GM23338 (cell line): Measurements from ENCODE around the gene GPR158.

Experiments used
- EZH2 ChIP-seq: fragments of 200-600 bp; sonication (generic); IDR thresholded peaks from one replicate; pipeline ENCODE4 v1.8.0; 2017; ENCODE audit warnings: antibody characterized with exemption, mild to moderate bottlenecking, low read depth; ENCODE audit not compliant: unreplicated experiment
- EZH2phosphoT487 ChIP-seq: fragments of 200-600 bp; sonication (generic); IDR thresholded peaks from one replicate; pipeline ENCODE4 v1.8.1; 2018; ENCODE audit warnings: antibody characterized with exemption; ENCODE audit not compliant: unreplicated experiment
- POLR2AphosphoS5 ChIP-seq: IDR thresholded peaks from 2 replicates; pipeline ENCODE4 v1.6.1; 2016; ENCODE audit warnings: antibody characterized with exemption, low read depth
- TF ChIP-seq, protein P1 (sequence below), 2 experiments: fragments of 200-600 bp in 1 of 2; sonication (generic) in 1 of 2; conservative IDR thresholded peaks; 2 replicates each; pipeline versions ENCODE4 v1.5.1 to v1.6.1; 2016 to 2017; ENCODE audit warnings: antibody characterized with exemption in 2 of 2, low read depth in 2 of 2, mild to moderate bottlenecking in 2 of 2, moderate library complexity in 1 of 2

DNA sequence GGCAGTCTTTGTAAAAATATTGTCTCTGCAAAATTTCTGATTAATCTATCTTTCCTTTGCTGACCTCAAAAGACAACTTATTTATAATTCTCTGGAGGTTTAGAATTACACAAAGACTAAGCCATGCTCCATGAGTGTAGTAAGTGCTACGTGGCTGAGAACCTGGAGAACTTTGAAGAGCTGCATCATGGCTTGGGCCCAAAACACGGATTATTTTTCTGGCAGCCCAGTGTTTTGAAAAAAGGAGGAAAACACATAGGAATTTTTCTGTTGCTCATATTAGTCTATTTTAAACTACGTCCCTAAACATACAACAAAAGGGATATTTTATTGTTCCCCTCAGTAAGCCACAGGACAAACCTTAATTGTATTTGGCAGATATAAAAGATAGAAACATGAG lies 398.5 kb downstream of the GPR158 start:
- TF ChIP-seq EZH2 (no peak), POLR2AphosphoS5 (no peak), EZH2phosphoT487 (no peak)
- TF ChIP-seq, protein P1, sequence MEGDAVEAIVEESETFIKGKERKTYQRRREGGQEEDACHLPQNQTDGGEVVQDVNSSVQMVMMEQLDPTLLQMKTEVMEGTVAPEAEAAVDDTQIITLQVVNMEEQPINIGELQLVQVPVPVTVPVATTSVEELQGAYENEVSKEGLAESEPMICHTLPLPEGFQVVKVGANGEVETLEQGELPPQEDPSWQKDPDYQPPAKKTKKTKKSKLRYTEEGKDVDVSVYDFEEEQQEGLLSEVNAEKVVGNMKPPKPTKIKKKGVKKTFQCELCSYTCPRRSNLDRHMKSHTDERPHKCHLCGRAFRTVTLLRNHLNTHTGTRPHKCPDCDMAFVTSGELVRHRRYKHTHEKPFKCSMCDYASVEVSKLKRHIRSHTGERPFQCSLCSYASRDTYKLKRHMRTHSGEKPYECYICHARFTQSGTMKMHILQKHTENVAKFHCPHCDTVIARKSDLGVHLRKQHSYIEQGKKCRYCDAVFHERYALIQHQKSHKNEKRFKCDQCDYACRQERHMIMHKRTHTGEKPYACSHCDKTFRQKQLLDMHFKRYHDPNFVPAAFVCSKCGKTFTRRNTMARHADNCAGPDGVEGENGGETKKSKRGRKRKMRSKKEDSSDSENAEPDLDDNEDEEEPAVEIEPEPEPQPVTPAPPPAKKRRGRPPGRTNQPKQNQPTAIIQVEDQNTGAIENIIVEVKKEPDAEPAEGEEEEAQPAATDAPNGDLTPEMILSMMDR (conservative IDR thresholded peaks at IDR 0.05; ENCODE audit: low read depth in 2 of 2): no peak
